HG03108 (cell line): Measurements from ENCODE around the gene TIAM2.
"Not testable (repeated sequence)": the region's sequence is repeated elsewhere in the genome, so short reads cannot be mapped to it uniquely, and the experiment has no call there.

Experiments used
- ATAC-seq: cut with Tn5 transposase; IDR thresholded peaks from one replicate; pipeline ENCODE4 v1.9.1; 2021; ENCODE audit warnings: moderate library complexity; ENCODE audit not compliant: unreplicated experiment

TIAM2 gene

DNA sequence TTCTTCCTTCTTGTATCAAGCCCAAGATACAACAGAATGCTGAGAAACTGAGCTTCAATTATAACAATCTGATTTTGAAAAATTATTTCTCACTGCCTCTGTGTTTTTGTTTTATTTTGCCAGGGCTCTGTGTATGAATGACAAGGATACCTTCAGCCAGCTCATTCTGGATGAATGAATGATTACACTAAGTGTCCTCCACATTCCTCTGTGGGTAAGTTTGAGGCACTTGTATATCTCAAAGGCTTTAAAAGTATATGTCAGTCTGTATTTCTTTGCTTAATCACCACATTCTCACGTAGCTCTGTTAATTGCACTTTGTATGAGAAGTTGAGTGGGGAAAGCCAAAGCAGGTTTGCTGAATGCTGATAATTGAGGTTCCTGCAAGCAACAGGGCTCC is 95.1 kb downstream of the TIAM2 start:
- no peak for ATAC-seq

DNA sequence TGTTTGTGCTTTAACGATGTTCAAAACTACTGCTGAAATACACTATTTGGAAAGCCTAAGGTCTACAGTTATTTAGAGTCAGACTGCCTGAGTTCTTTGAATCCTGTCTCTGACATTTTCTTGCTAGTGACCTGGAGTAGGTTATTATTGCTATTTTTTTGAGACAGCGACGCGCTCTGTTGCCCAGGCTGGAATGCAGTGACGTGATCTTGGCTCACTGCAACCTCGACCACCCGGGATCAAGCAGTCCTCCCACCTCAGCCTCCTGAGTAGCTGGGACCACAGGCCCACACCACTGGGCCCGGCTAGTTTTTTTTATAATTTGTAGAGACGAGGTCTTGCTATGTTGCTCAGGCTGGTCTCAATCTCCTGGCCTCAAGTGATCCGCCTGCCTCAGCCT is 96.6 kb downstream of the TIAM2 start:
- no peak for ATAC-seq

DNA sequence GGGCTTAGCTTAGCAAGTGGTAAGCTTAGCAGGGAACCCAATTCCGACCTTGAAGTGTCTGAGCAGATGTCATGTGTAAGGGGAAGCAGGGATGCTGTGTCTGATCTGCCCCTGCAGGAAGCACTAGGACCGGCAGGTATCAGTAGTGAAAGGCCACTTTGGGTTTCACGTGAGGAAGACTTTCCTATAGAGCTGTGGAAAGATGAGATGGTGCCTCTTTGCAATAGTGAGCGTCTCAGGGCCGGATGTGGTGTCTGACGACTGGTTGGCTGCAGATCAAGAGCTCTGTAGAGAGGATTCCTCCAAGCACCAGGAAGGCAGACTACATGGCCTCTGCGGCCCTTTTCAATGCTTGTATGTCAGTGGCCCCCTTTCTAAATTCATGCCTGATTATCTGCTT is 98.3 kb downstream of the TIAM2 start:
- ATAC-seq = no peak

DNA sequence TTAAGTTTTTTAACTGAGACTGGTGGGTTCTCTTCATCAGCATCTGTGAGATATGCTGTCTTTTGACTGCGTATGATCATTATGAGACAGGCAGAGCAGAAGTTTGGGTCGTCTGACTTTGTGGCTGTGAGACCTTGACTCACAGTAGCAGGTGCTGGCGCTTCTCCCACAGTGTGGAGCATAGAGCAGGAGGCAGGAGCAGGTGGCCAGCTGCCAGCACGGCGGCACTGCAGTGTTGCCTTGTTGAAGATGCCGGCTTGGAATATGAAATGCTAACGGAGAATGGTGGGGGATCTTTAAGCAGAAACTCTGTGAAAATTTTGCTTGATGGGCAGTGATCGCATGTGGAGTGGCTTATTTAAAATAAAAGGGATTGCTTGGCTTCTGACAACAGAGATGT is 105.0 kb downstream of the TIAM2 start:
- no peak for ATAC-seq

DNA sequence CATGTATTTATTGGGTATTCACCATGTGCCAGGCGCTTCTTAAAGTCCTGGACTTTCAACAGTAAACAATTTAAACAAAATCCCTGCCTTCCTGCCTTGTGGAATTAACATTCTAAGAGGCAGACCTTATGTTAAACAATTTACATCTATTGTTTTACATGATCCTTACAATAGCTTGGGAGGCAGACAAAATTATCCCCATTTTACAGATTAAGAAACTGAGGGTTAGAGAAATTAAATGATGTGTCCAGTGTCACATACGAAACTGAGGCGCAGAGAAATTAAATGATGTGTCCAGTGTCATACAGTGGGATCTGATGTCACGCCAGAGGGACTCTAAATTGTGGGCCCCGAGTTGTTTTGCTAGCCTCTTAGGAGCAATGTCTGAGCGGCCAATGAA is 105.5 kb downstream of the TIAM2 start:
- no peak for ATAC-seq

DNA sequence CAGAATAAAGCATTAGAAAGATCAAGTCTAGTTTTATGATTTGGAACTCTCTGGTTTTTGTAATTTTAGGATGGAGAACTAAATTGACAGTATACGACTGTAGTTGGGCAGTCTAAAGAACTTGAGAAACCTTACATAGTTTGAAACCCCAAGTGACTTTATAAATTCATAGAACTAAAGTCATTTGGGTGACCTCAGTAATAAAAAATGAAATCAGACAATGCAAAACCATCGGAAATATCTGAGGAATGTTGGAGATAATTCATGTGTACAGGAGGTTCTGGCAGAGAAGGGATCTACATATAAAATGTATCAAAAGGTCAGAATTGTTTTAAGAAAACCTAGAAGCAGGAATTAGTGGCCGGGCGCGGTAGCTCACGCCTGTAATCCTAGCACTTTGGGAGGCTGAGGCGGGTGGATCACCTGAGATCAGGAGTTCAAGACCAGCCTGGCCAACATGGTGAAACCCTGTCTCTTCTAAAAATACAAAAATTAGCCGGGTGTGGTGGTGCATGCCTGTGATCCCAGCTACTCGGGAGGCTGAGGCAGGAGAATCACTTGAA is 108.0 kb downstream of the TIAM2 start:
- ATAC-seq = not testable (repeated sequence)

DNA sequence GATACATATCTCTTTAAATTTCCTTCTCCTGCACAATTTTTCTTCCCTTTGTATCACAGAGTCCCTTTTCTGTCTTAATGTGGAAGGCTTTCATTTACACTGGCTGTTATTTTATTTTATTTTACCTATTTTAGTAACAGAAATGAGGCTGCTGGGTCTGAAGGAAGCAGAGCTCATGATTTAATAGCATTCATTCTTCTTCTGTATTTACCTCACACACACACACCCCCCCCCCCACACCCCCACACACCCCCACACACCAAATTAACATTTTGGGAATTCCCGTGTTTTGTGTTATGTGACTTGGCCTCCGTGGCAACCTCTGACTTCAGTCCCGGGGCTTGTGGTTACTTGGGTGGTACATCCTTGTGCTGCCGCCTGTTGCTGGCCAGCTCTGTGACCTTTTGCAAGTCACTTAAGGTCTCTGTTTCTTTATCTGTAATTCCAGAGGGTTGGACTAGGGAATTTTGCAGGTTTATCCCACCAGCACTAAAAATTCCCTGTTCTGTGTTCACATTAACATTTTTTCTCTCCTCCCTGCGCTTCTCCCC is 108.8 kb downstream of the TIAM2 start:
- no peak for ATAC-seq

DNA sequence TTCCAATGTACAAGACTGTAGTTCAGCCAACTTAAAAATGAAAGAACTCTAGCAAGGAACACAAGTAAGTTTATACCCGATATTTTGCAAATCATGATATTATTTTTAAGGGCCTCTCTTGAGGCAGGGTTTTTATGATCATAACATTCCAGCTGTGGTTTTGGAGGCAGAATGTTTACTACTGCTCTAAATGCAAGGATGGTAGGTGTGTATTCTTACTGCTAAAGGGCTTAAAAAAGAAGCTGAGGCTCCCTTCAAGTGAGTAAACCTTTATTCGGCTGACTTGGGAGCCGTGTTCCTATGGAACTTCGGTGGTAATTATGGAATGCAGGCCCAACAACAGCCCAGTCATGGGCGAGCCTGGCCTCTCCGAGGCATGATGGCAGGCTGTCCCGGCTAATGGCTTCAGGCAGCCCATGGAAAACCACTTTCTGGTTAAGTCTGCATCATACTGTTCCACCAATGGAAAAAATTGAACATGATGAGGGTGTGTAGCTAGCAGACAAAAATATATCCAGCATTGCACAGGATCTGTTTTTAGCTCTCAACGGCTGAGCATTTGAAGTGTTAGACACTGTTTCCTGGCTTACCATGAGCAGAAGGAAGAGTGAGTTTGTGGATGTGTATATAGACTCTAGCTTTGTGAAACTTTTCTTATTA is 111.5 kb downstream of the TIAM2 start:
- no peak for ATAC-seq

DNA sequence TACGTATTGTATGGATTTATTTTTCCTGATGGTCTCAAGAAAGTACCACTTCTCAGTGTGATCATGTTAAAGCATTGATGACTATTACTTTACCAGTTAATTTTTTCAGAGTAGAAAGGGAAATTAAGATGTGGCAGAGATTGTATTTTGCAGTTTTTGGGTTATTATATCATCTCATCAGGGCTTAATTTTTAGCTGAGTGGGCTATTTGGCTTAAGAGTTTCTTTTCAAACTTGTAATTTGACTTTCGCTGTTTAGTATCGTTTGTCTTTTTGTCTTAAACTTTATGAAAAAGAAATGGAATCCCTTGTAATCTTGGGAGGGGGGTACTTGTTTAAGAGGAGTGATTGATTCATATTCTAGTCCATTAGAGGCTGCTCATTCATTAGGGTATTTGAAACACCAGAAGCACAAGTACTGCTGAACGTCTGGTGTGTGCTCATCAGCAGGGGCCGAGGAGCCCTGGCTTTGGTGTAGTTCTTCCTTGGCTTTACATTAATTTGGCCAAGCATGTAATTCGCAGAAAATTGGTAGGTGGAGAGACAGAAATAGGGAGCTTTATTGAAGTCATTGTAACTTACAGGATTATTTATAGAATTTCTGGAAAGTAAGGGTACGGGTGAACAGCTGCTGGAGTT is 112.4 kb downstream of the TIAM2 start:
- ATAC-seq = no peak

DNA sequence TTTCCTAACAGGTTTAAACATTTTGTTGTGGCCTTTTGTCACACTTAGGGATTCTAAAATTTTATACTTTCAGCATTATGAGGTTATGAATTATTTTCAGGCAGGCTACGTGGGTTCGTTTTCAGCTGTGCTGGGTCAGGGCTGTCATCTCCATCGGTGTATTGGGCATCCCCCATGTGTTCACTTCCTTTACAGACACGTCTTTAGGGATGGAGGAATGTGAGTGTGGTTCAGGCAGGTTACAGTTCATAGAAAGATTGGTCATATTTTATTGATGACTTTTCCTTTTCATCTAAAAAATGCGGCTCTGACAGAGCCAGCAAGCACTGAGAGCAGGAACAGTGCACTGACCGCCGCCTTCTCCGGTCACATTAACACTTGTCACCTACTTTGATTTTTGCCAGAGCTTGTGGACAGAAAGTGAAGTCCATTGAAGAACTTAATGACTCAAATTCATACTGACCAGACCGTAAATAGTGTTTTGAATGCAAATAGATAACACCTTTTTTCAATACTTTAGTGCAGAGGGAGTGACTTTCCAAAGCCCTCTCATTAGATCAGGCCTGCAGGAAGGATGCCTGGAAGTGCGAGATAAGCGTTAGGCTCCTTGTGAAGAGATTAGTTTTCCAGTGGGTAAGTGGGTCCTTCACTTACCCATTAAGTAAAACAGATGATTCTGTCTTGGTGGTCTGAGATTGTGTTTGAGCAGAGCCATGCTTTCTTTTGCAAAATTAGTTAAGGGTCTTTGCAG is 113.1 kb downstream of the TIAM2 start:
- ATAC-seq = no peak

DNA sequence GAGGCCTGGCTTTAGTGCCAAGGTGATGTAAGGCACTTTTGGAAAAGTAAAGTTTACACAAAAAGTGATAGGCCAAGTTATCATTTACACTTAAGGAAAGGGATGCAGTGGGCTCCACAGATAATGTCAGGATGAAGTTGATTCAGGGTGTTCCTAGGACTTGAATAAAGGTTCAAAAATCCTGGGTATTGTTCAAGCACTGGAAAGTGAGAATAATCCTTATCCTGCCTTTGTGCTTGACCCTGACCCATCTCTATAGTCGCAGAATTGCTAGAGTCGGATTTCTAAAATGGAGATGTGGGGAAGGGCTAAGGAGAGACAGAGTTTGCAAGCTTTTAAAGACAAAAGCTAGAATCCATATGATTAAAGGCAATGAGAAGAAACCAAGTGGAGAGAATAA is 115.6 kb downstream of the TIAM2 start:
- no peak for ATAC-seq

DNA sequence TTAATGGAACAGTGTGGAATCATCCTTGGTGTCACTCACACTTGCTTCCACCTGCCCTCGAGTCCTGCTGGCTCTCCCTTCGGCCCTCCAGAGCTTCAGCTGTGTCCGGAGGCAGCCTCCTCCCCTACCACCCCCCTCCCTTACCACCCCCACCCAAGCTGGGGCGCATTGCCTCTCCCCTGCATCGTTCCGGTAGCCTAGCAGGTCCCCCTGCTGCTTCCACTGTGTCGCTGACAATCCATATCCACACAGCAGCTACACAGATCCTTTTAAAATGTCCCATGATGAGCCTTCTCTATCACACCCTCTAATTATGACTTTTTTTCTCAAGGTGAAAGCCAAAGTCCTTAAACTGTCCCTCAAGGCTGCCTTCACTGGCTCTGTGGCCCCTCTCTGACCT is 117.6 kb downstream of the TIAM2 start:
- no peak for ATAC-seq

DNA sequence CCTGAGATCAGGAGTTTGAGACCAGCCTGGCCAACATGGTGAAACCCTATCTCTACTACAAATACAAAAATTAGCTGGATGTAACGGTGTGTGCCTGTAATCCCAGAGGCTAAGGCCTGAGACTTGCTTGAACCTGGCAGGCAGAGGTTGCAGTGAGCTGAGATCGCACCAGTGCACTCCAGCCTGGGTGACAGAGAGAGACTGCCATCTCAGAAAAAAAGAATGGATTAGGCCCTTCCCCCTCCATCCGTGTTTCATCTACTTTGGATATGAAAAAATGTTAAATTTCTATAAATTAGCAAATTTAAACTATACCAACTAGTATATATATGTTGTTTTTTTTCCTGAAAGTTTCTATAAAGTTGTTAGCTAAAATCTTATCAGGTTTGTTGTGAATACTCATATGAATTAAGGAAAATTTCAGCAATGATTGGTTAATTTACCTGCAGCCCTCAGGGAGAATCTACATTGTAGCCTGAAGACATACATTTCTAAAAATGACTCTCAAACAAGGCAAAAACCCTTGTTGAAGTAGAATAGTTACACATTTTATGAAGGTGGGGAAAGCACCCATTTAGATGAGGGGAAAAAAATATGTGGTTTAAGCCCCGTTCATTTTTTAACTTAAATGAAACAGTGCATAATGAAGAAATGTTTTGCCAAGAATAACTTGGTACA is 120.9 kb downstream of the TIAM2 start:
- no peak for ATAC-seq

DNA sequence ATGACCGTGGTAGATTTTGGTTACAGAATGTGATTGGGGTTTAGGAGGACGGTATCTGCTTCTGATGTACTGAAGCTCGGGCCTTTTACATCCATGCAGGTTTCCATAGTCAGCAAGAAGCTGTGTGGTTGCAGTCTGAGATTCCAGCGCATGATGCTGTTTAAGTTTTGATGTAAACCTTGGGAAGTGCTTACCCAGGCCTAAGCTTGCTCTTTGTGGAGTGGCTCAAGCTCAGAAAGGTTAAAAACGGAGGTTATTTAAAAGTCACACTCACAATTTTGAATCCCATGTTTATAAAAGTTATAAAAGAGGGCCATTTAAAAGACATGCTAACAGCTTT is 121.4 kb downstream of the TIAM2 start:
- ATAC-seq = no peak

DNA sequence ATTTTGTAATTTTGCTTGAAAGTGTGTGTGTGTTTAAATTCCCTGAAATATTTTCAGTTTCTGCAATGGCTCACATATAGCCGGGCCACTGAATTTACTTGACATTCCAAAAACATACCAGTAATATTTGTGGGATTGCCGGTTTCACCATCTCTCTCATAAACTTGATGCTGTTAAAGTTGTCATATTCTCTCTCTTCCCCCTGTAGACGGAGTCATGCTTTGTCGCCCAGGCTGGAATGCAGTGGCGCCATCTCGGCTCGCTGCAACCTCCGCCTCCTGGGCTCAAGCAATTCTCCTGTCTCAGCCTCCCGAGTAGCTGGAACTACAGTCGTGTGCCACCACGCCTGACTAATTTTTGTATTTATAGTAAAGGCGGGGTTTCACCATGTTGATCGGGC is 122.1 kb downstream of the TIAM2 start:
- ATAC-seq = no peak

DNA sequence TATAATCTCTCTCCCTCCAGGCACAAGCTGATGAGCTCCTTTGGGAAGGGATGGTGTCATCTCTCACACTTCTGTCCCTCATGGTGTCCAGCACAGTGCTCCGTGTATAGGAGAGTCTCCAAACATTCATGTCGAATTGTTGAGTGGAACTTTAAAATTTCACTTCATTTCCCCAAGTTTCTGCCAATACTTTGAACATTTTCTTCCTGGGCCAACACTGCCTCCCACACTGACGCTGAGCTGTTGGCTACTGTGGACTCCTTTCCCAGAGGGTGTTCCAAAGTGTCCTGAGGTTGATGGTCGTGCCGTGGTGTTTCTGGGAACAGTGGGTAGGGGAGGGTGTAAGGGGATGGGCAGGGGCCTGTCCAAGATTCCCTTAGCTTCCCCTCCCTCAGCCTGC is 122.7 kb downstream of the TIAM2 start:
- no peak for ATAC-seq

DNA sequence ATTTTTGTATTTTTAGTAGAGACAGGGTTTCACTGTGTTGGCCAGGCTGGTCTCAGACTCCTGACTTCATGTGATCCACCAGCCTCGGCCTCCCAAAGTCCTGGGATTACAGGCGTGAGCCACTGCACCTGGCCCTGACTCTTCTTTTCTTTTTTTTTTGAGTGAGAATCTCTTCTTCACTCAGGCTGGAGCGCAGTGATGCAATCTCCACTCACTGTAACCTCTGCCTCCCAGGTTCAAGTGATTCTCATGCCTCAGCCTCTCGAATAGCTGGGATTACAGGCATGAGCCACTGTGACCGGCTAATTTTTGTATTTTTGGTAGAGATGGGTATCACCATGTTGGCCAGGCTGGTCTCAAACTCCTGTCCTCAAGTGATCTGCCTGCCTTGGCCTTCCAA is 124.1 kb downstream of the TIAM2 start:
- ATAC-seq = not testable (repeated sequence)

DNA sequence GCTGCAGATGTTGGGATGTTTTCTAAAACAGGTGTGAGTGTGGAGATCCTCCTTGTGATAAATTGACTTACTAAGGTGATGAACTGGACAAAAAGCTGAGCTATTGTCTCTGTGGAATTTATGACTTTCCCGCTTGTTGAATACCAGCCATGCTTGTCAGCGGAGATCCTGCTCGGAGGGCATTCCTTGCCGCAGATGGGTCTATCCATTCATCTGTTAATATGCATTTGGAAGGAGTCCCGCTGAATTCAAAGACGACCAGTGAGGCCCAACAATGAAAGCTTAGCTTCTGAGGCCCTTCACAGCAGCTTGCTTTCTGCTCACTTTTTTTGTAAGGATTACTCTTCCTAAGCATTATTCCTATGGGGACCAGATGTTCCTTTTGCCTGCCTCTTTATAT is 124.9 kb downstream of the TIAM2 start:
- no peak for ATAC-seq

DNA sequence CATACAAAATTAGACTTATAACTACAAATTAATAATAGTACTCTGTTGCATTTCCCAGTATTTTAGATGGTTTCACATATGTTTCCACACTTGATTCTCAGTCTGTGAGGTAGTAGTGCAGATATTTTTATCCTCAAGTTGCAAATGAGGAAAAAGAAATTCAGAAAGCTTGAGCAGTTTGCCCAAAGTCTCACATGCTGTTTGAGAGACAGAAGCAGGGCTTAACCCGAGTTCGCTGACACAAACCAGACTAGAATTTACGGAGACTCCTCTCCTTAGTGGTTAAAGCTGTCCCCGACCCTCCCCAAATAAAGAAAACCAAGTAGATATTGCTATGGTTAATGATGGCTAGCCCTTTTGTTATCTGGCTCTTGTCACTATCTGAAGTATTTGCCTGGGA is 126.2 kb downstream of the TIAM2 start:
- ATAC-seq = no peak

DNA sequence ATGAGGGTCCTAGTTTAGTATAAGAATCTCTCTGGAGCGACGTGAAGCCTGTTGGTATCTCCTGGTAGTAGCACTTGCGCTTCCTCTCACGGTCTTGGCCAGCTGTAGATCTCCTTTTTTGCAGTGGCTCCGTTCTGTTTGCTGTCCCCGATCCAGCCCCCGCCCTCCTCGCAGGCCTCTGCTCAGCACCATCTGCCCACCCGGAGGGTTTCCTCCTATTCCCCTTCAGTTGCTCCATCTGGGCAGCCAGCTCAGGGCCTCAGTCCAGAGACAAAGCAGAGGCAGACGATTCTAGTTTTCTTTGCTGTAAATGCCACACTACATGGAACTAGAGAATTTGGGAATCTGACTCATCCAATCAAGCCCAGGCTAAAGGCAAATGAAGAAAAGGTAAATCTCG is 126.6 kb downstream of the TIAM2 start:
- no peak for ATAC-seq

DNA sequence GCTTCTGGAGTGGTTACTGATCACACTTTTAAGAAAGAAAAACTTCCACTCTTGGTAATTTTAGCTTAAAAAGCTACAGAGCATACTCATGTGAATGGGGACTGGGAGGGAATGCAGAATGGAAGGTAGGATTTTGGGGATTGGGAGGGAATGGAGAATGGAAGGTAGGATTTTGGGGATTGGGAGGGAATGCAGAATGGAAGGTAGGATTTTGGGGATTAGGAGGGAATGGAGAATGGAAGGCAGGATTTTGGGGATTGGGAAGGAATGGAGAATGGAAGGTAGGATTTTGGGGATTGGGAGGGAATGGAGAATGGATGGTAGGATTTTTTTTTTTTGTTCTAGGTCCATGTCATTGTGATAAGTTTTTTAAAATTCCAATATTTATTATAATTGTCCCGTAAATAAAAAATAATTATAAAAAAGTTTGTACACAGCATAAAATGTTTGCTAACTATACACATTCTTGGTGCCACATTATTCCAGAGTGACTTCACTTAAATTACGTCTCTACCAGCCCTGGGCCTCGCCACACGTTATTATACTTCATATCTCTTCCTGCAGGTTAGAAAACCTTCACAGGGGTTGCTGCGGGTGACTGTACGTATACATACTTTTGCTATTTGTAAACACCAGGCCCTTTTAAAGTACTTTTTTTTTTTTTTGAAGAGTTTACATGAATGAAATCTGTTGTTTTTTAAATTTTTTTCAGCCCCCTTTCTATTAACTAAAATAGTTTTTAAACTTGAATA is 127.3 kb downstream of the TIAM2 start:
- no peak for ATAC-seq
